Ovary (tissue), 9 donors: ENCODE results near the gene ADAMTS14. TPM values are rescaled to one million over a fixed set of nuclear protein-coding genes. Genes with fewer than 3 reads are reported as not detected.
"Not testable (repeated sequence)": the region's sequence is repeated elsewhere in the genome, so short reads cannot be mapped to it uniquely, and the experiment has no call there.

ENCODE experiments used
- DNase-seq, 5 donors: peaks; one replicate each; pipeline ENCODE4 v3.0.0-alpha.2; 2019 to 2020
- H3K27ac ChIP-seq, 2 donors: fragments of 200-600 bp; one replicate each; pipeline versions ENCODE4 v1.5.1 to v1.8.0; 2019 to 2022
- H3K27me3 ChIP-seq: fragments of 200-600 bp; one replicate; pipeline ENCODE4 v1.8.0; 2022
- H3K36me3 ChIP-seq: fragments of 200-600 bp; sonication (generic); one replicate; pipeline ENCODE4 v1.5.1; 2019
- H3K4me1 ChIP-seq: one replicate; pipeline ENCODE4 v1.8.1; 2013; ENCODE audit warnings: mild to moderate bottlenecking, moderate library complexity; ENCODE audit not compliant: insufficient read depth
- H3K4me3 ChIP-seq: fragments of 200-600 bp; sonication (generic); one replicate; pipeline ENCODE4 v1.5.1; 2017
- H3K9me3 ChIP-seq, 2 donors: fragments of 200-600 bp in 1 of 2; sonication (generic) in 1 of 2; one replicate each; pipeline versions ENCODE4 v1.5.1 to v1.8.1; 2013 to 2019; ENCODE audit warnings: mild to moderate bottlenecking in 1 of 2, moderate library complexity in 1 of 2
- CTCF ChIP-seq, 3 donors: fragments of 450-650 bp in 2 of 3; fragments of 200-600 bp in 1 of 3; IDR thresholded peaks; one replicate each; pipeline versions ENCODE4 v1.5.1 to v1.8.0; 2016 to 2022; ENCODE audit warnings: antibody characterized with exemption in 3 of 3, mild to moderate bottlenecking in 1 of 3
- EP300 ChIP-seq: sonication (generic); formaldehyde crosslinking; IDR thresholded peaks from one replicate; pipeline ENCODE4 v1.6.1; 2017; ENCODE audit warnings: antibody characterized with exemption
- POLR2A ChIP-seq: fragments of 450-650 bp; IDR thresholded peaks from one replicate; pipeline ENCODE4 v1.6.1; 2017; ENCODE audit warnings: antibody characterized with exemption, mild to moderate bottlenecking, moderate library complexity
- WGBS, 3 donors: extraction: QIAGEN DNeasy Blood & Tissue Kit in 1 of 3; methylation state at CpG; one replicate each; pipeline versions ENCODE4 v1.1.5 to v1.1.7; 2013 to 2017; 5-methylcytosine and 5-hydroxymethylcytosine counted together
- intact Hi-C, 4 donors: fragments of 100-400 bp; cut with DNase I; formaldehyde crosslinking; loops; one replicate each; pipeline versions ENCODE4 v1.11.0 to v1.15.1; 2022 to 2023
- polyA plus RNA-seq, 2 donors: library from polyadenylated mRNA; stranded (reverse); fragments of 200-250 nt in 1 of 2; fragments of 350-450 nt in 1 of 2; fragmentation: Illumina TruSeq in 1 of 2; extraction: RNeasy Lipid Tissue Mini Kit (QIAGEN cat#74804) in 1 of 2; gene quantifications; one replicate each; pipeline ENCODE4 v1.2.3, GENCODE V29; 2013 to 2014
- total RNA-seq, 7 donors: library from RNA; depleted of rRNA in 2 of 7; stranded (reverse); fragments of >200 nt in 2 of 7; fragmentation: NEBNext Ultra II Directional in 3 of 7; extraction: Animal tissue kit (Norgen Biotek cat#: 25700) in 3 of 7; gene quantifications; one replicate each; pipeline versions ENCODE4 v1.1.0 to v1.2.4, GENCODE V29; 2016 to 2023
- donor health status: DM: no; HTN: no; CAD: no; lungs with moderate emphysema.
- donor health status: DM: no; HTN: no; CAD: no.
- donor health status: Bipolar disorder and iron deficiency.
- donor health status: DM: yes; HTN: yes; CAD: no.
- donor health status: DM: no; HTN: no; CAD: no.
- donor health status: DM: yes; HTN: yes; CAD: no.

ADAMTS14 gene
- total and polyA plus RNA-seq, 9 donors, result 0.07 to 0.75 (median 0.14) TPM; not detected in 3

- WGBS, 3 donors, result 85 to 88% (median 85%) methylated on average over 7 of the region's 7 CpGs
- Histone ChIP-seq H3K36me3 (no peaks in the 10 kb centered on the region), H3K9me3 (no peaks in the 10 kb centered on the region), H3K4me3 (no peak overlapping the region), H3K27me3 (no peaks in the 10 kb centered on the region), H3K27ac (no peak overlapping the region), H3K4me1 (peaks cover 7% of the 10 kb centered on the region)
- no peak for DNase-seq
- TF ChIP-seq CTCF (IDR thresholded peaks at IDR 0.05), result no peak
- no peak for TF ChIP-seq POLR2A
- no peak for TF ChIP-seq EP300
- intact Hi-C loops, result no loop called here
Measured at GRCh38 chr10:70666960-70667798, 5.1 kb upstream of the ADAMTS14 start.

- H3K4me3 ChIP-seq, intact Hi-C loops, H3K27me3 ChIP-seq, H3K9me3 ChIP-seq, H3K27ac ChIP-seq, DNase-seq, H3K36me3 ChIP-seq, H3K4me1 ChIP-seq: not testable (repeated sequence)
- 94 to 96% (median 95%) methylated on average over 6 of the region's 6 CpGs for WGBS, 3 donors
Measured at GRCh38 chr10:70667818-70668217, 4.5 kb upstream of the ADAMTS14 start.

GRCh38 chr10:70668454-70668970 is 3.8 kb upstream of the ADAMTS14 start:
- intact Hi-C loops, result no loop called here
- no peak for TF ChIP-seq EP300
- TF ChIP-seq POLR2A, result no peak
- no peak for TF ChIP-seq CTCF (IDR thresholded peaks at IDR 0.05)
- H3K4me1 ChIP-seq, result peaks cover 4% of the 10 kb centered on the region
- H3K4me3 ChIP-seq, result no peak overlapping the region
- no peaks in the 10 kb centered on the region for H3K36me3 ChIP-seq
- H3K27me3 ChIP-seq, result no peaks in the 10 kb centered on the region
- 90 to 94% (median 93%) methylated on average over 10 of the region's 10 CpGs for WGBS, 3 donors
- no peak overlapping the region for H3K27ac ChIP-seq
- H3K9me3 ChIP-seq, result no peaks in the 10 kb centered on the region
- DNase-seq, result no peak

- no peaks in the 10 kb centered on the region for H3K27me3 ChIP-seq
- DNase-seq, result no peak
- peaks cover 4% of the 10 kb centered on the region for H3K4me1 ChIP-seq
- no peak overlapping the region for H3K4me3 ChIP-seq
- H3K36me3 ChIP-seq, result no peaks in the 10 kb centered on the region
- no peak overlapping the region for H3K27ac ChIP-seq
- intact Hi-C loops, result no loop called here
- TF ChIP-seq CTCF (IDR thresholded peaks at IDR 0.05) (no peak), EP300 (no peak), POLR2A (no peak)
- no peaks in the 10 kb centered on the region for H3K9me3 ChIP-seq
Measured at GRCh38 chr10:70669015-70669414, 3.3 kb upstream of the ADAMTS14 start.

GRCh38 chr10:70669732-70670317 is 2.5 kb upstream of the ADAMTS14 start:
- Histone ChIP-seq H3K4me1 (no peaks in the 10 kb centered on the region), H3K36me3 (no peaks in the 10 kb centered on the region), H3K27ac (no peak overlapping the region), H3K9me3 (no peaks in the 10 kb centered on the region), H3K27me3 (no peaks in the 10 kb centered on the region), H3K4me3 (no peak overlapping the region)
- 78 to 84% (median 83%) methylated on average over 7 of the region's 7 CpGs for WGBS, 3 donors
- no peak for TF ChIP-seq POLR2A
- no peak for TF ChIP-seq CTCF (IDR thresholded peaks at IDR 0.05)
- TF ChIP-seq EP300, result no peak
- no peak for DNase-seq
- intact Hi-C loops, result no loop called here
